ENCODE data around the gene APOL6. TPM values are rescaled to one million over a fixed set of nuclear protein-coding genes. Genes with fewer than 3 reads are reported as not detected.

APOL6 gene
- total and polyA plus RNA-seq, 10 of the 15 experiments (the other 5 are each of a cell fraction or from before 2014, with no cell fraction given) = 4.3 to 22.9 (median 9.3) TPM

- no peak for DNase-seq (ENCODE audit: low read depth, low spot score)
- Histone ChIP-seq H3K4me1 (ENCODE audit: control insufficient read depth, insufficient read depth, low read length) (peaks cover 5% of the 10 kb centered on the region), H3K9ac (ENCODE audit: control insufficient read depth, insufficient read depth, low read length) (no peak overlapping the region), H2AFZ (ENCODE audit: control insufficient read depth, low read depth, low read length) (no peak overlapping the region), H3K4me2 (ENCODE audit: control insufficient read depth, insufficient read depth) (no peak overlapping the region), H3K9me3 (replicated peaks; ENCODE audit: control insufficient read depth, insufficient read depth, low read length) (peaks cover 2% of the 10 kb centered on the region; the same call in 1 of the 3 replicates), H3K4me3 (no peak overlapping the region), H3K27me3 (replicated peaks in 1 of 2; ENCODE audit: control insufficient read depth in 2 of 2, insufficient read depth in 2 of 2, low read length in 1 of 2) (no peaks in the 10 kb centered on the region), H4K20me1 (ENCODE audit: control insufficient read depth, insufficient read depth) (no peaks in the 10 kb centered on the region), H3K36me3 (ENCODE audit: control insufficient read depth in 2 of 2, insufficient read depth in 2 of 2, low read length in 1 of 2) (peaks cover 5 to 16% of the 10 kb centered on the region in 2 experiments; a peak in 3 of 4 replicates), H3K27ac (ENCODE audit: control insufficient read depth, insufficient read depth) (no peak overlapping the region), H3K79me2 (ENCODE audit: control insufficient read depth, insufficient read depth, low read length) (peaks cover 20% of the 10 kb centered on the region)
- ATAC-seq = no peak
- POLR2A ChIA-PET = no interaction called here
- in situ Hi-C loops (cut with MboI) (no loop called here), intact Hi-C loops (cut with micrococcal nuclease; ENCODE audit: unreplicated experiment) (no loop called here)
- SMC1A ChIA-PET (ENCODE audit: uncharacterized antibody, unreplicated experiment) = no interaction called here
- CTCF ChIA-PET = no interaction called here
- no peak for TF ChIP-seq ZNF24 (IDR thresholded peaks at IDR 0.05)
- TF ChIP-seq ZNF274 (IDR thresholded peaks at IDR 0.05; ENCODE audit: insufficient read depth, insufficient read length) = no peak
- TF ChIP-seq RB1 (IDR thresholded peaks at IDR 0.05; ENCODE audit: borderline replicate concordance) = no peak
- no peak for TF ChIP-seq JUNB (IDR thresholded peaks at IDR 0.05)
- no peak for TF ChIP-seq TARDBP (IDR thresholded peaks at IDR 0.05; ENCODE audit: borderline replicate concordance)
- no peak for TF ChIP-seq GATAD2B (conservative IDR thresholded peaks at IDR 0.05; ENCODE audit: low read depth)
- TF ChIP-seq EP300 (IDR thresholded peaks at IDR 0.05; ENCODE audit: borderline replicate concordance in 1 of 2, control insufficient read depth in 1 of 2, low read depth in 2 of 2, low read length in 2 of 2) = no peak
- no peak for TF ChIP-seq RFX5 (IDR thresholded peaks at IDR 0.05; ENCODE audit: low read depth, low read length)
- BruUV-seq (replicated peaks) = no TSS peak
- no peak for FAIRE-seq
- 100% methylated on average over 1 of the region's 1 CpG for WGBS (ENCODE audit: insufficient coverage, insufficient replicate concordance, low lambda C conversion rate, missing lambda C conversion rate)
- RAD21 ChIA-PET (ENCODE audit: unreplicated experiment) = no interaction called here
Measured at GRCh38 chr22:35653824-35654223, 5.6 kb downstream of the APOL6 start.

- in situ Hi-C loops (cut with MboI) = no loop called here
- peaks cover 5% of the 10 kb centered on the region for H3K79me2 ChIP-seq (ENCODE audit: control insufficient read depth, insufficient read depth, low read length)
- no peak for FAIRE-seq
Measured at GRCh38 chr22:35656284-35656752, 8.1 kb downstream of the APOL6 start.

More at GRCh38 chr22:35656284-35656752, 8.1 kb downstream of the APOL6 start:
- intact Hi-C loops (cut with micrococcal nuclease; ENCODE audit: unreplicated experiment) = no loop called here
- TF ChIP-seq E2F4 (IDR thresholded peaks at IDR 0.05; ENCODE audit: low read depth, low read length) (no peak), NRF1 (conservative IDR thresholded peaks at IDR 0.05; ENCODE audit: low read depth, low read length) (no peak), RAD51 (IDR thresholded peaks at IDR 0.05) (no peak), ZSCAN29 (IDR thresholded peaks at IDR 0.05) (no peak), STAT3 (IDR thresholded peaks at IDR 0.05; ENCODE audit: low read depth, low read length) (no peak), BHLHE40 (IDR thresholded peaks at IDR 0.05; ENCODE audit: borderline replicate concordance in 1 of 2, low read depth in 2 of 2, low read length in 1 of 2) (no peak), CBX3 (IDR thresholded peaks at IDR 0.05; ENCODE audit: borderline replicate concordance, low read depth) (no peak), CBX5 (IDR thresholded peaks at IDR 0.05; ENCODE audit: low read depth) (no peak)
- CTCF ChIA-PET = interaction anchor here (1.0 to 1.1 kb wide), 2 partner anchors 25 to 29 kb away, joined by 4 to 5 read pairs; no protein-coding TSS in a partner anchor
- no TSS peak for BruUV-seq (replicated peaks)
- no peak overlapping the region for H3K4me3 ChIP-seq
- SMC1A ChIA-PET (ENCODE audit: uncharacterized antibody, unreplicated experiment) = interaction anchor here (1.5 to 1.7 kb wide), 2 partner anchors 8 to 182 kb away, joined by 3 to 6 read pairs; partner anchors contain the start of gene APOL6
- no peak overlapping the region for H2AFZ ChIP-seq (ENCODE audit: control insufficient read depth, low read depth, low read length)
- H4K20me1 ChIP-seq (ENCODE audit: control insufficient read depth, insufficient read depth) = no peaks in the 10 kb centered on the region
- no peak for ATAC-seq
- H3K27ac ChIP-seq (ENCODE audit: control insufficient read depth, insufficient read depth) = no peak overlapping the region
- H3K9me3 ChIP-seq (replicated peaks; ENCODE audit: control insufficient read depth, insufficient read depth, low read length) = no peaks in the 10 kb centered on the region; the same call in 2 of the 3 replicates
- H3K36me3 ChIP-seq (ENCODE audit: control insufficient read depth in 2 of 2, insufficient read depth in 2 of 2, low read length in 1 of 2) = peaks cover 5 to 26% of the 10 kb centered on the region in 2 experiments
- POLR2A ChIA-PET = no interaction called here
- no peak overlapping the region for H3K4me2 ChIP-seq (ENCODE audit: control insufficient read depth, insufficient read depth)
- H3K9ac ChIP-seq (ENCODE audit: control insufficient read depth, insufficient read depth, low read length) = no peak overlapping the region
- no peaks in the 10 kb centered on the region for H3K27me3 ChIP-seq (replicated peaks in 1 of 2; ENCODE audit: control insufficient read depth in 2 of 2, insufficient read depth in 2 of 2, low read length in 1 of 2)
- WGBS (ENCODE audit: insufficient coverage, insufficient replicate concordance, low lambda C conversion rate, missing lambda C conversion rate) = 89% methylated on average over 5 of the region's 5 CpGs
- DNase-seq (ENCODE audit: low read depth, low spot score) = no peak
- RAD21 ChIA-PET (ENCODE audit: unreplicated experiment) = no interaction called here
- H3K4me1 ChIP-seq (ENCODE audit: control insufficient read depth, insufficient read depth, low read length) = peaks cover 3% of the 10 kb centered on the region; the same call in 1 of the 2 replicates
